ENCODE data around the gene TBC1D14. TPM values are rescaled to one million over a fixed set of nuclear protein-coding genes. Genes with fewer than 3 reads are reported as not detected.

The TBC1D14 gene
- total and polyA plus RNA-seq, 2 of the 4 experiments (the other 2 are of a cell fraction): 31.7 to 40.7 TPM

- intact Hi-C loops (cut with micrococcal nuclease) (no loop called here), in situ Hi-C loops (cut with MboI; ENCODE audit: low sequenced_read_pairs) (no loop called here), dilution Hi-C loops (cut with HindIII; ENCODE audit: low sequenced_read_pairs, unreplicated experiment) (no loop called here)
- H2BK20ac ChIP-seq (ENCODE audit: low read depth, low read length): peak overlapping the region; percentile 22
- TF ChIP-seq NFE2L2 (IDR thresholded peaks at IDR 0.05; ENCODE audit: low read depth, low read length): no peak
- TF ChIP-seq ELK1 (IDR thresholded peaks at IDR 0.05; ENCODE audit: borderline replicate concordance, low read depth, low read length): no peak
- TF ChIP-seq CEBPB (IDR thresholded peaks at IDR 0.05; ENCODE audit: low read depth, low read length): no peak
- TF ChIP-seq CHD1 (IDR thresholded peaks at IDR 0.05; ENCODE audit: low read depth, low read length): no peak
- TF ChIP-seq RCOR1 (IDR thresholded peaks at IDR 0.05; ENCODE audit: insufficient replicate concordance, low read length): no peak
- no peak for TF ChIP-seq USF2 (IDR thresholded peaks at IDR 0.05; ENCODE audit: low read depth, low read length)
- TF ChIP-seq MAFK (IDR thresholded peaks at IDR 0.05; ENCODE audit: low read depth, low read length): no peak
- TF ChIP-seq BHLHE40 (IDR thresholded peaks at IDR 0.05; ENCODE audit: low read depth, low read length): no peak
- TF ChIP-seq SMC3 (IDR thresholded peaks at IDR 0.05; ENCODE audit: low read depth, low read length): no peak
- TF ChIP-seq CTCF (conservative IDR thresholded peaks at IDR 0.05; ENCODE audit: low read depth, low read length): no peak
- no peak for TF ChIP-seq FOS (IDR thresholded peaks at IDR 0.05; ENCODE audit: low read depth, low read length)
- TF ChIP-seq POLR2A (IDR thresholded peaks at IDR 0.05; ENCODE audit: low read depth, low read length): no peak
- no peak for TF ChIP-seq MXI1 (IDR thresholded peaks at IDR 0.05; ENCODE audit: borderline replicate concordance, low read depth, low read length)
- no peak for TF ChIP-seq RAD21 (IDR thresholded peaks at IDR 0.05; ENCODE audit: low read length)
- H3K9me3 ChIP-seq (ENCODE audit: control insufficient read depth, insufficient read depth, low read length): no peaks in the 10 kb centered on the region
- POLR2A ChIA-PET (ENCODE audit: unreplicated experiment): interaction anchor here (0.6 to 1.0 kb wide), 2 partner anchors 123 to 125 kb away, joined by 3 read pairs; partner anchors contain the start of gene TBC1D14
- H3K23ac ChIP-seq (ENCODE audit: low read depth, low read length): peak overlapping the region; percentile 71; the same call in 1 of the 2 replicates
- no TSS peak for BruUV-seq (replicated peaks)
- peak overlapping the region; percentile 89 for H2AK9ac ChIP-seq (replicated peaks; ENCODE audit: low read depth, low read length, poor library complexity)
- 65% methylated on average over 10 of the region's 20 CpGs; no CpG with 5 or more reads in 1 of the 2 experiments for WGBS, 2 experiments (ENCODE audit: extremely low coverage in 2 of 2, insufficient read length in 1 of 2)
- H3K36me3 ChIP-seq (ENCODE audit: control insufficient read depth, insufficient read depth, low read length): peaks cover 36% of the 10 kb centered on the region
- DNase-seq (peak; percentile 67), ATAC-seq (ENCODE audit: low read depth) (peak; percentile 86)
- H4K20me1 ChIP-seq (ENCODE audit: insufficient read depth, low read length): no peaks in the 10 kb centered on the region; the same call in 1 of the 2 replicates
- H3K14ac ChIP-seq (replicated peaks; ENCODE audit: low read depth, low read length): peak overlapping the region; percentile 53; the same call in 1 of the 2 replicates
- peak overlapping the region; percentile 65; the same call in 1 of the 3 replicates for H2BK15ac ChIP-seq (ENCODE audit: low read depth, low read length)
- no peaks in the 10 kb centered on the region for H3K27me3 ChIP-seq (ENCODE audit: control insufficient read depth, insufficient read depth, low read length)
- peak overlapping the region; percentile 74 for H2BK120ac ChIP-seq (ENCODE audit: low read depth, low read length)
- H3K27ac ChIP-seq (ENCODE audit: insufficient read depth, low read length): peak overlapping the region; percentile 48
- H3K79me1 ChIP-seq (ENCODE audit: low read depth in 1 of 2, low read length in 2 of 2): peaks cover 0 to 11% of the 10 kb centered on the region in 2 experiments; a peak in 1 of 4 replicates
- H3K4me1 ChIP-seq (ENCODE audit: control insufficient read depth, insufficient read depth, low read length): peaks cover 9% of the 10 kb centered on the region
- H3K4me3 ChIP-seq (ENCODE audit: insufficient read depth, low read depth, low read length): no peak overlapping the region
- H4K91ac ChIP-seq (ENCODE audit: insufficient read depth, low read depth, low read length): peak overlapping the region; percentile 73
- no peak overlapping the region for H3K4me2 ChIP-seq (ENCODE audit: low read depth, low read length)
- peak overlapping the region; percentile 5; the same call in 1 of the 2 replicates for H4K5ac ChIP-seq (ENCODE audit: low read depth, low read length)
- peak overlapping the region; percentile 82 for H2AFZ ChIP-seq (replicated peaks; ENCODE audit: low read length, poor library complexity)
- H3K18ac ChIP-seq (ENCODE audit: low read depth, low read length): peak overlapping the region; percentile 39; the same call in 1 of the 2 replicates
- peak overlapping the region; percentile 63 for H3K4ac ChIP-seq (ENCODE audit: low read depth, low read length)
- H2AK5ac ChIP-seq (ENCODE audit: low read depth, low read length): peak overlapping the region; percentile 75
- H2BK5ac ChIP-seq (ENCODE audit: low read depth, low read length, poor library complexity, severe bottlenecking): peak overlapping the region; percentile 52
- H3K9ac ChIP-seq (ENCODE audit: low read depth, low read length): no peak overlapping the region
- peak overlapping the region; percentile 55 to 60 for H4K8ac ChIP-seq (ENCODE audit: low read depth in 2 of 2, low read length in 2 of 2)
- H3K9me1 ChIP-seq (ENCODE audit: insufficient read depth, low read length): peaks cover 14% of the 10 kb centered on the region
- H3K56ac ChIP-seq (ENCODE audit: extremely low read depth, insufficient read depth, low read length): no peak overlapping the region
- CTCF ChIA-PET: interaction anchor here (1.2 kb wide), 1 partner anchor 10 kb away, joined by 3 read pairs; no protein-coding TSS in a partner anchor
Observed at GRCh38 chr4:7034262-7035081, 124.8 kb downstream of the TBC1D14 start.
